Adipose tissue (tissue), 3 donors: ENCODE measurements around the gene HEATR3. TPM values are rescaled to one million over a fixed set of nuclear protein-coding genes. Genes with fewer than 3 reads are reported as not detected.
"Not testable (repeated sequence)": the region's sequence is repeated elsewhere in the genome, so short reads cannot be mapped to it uniquely, and the experiment has no call there.

Experiments used
- H3K27ac ChIP-seq: one replicate; pipeline ENCODE4 v1.5.1; 2013; ENCODE audit warnings: low read depth, low read length
- WGBS, 3 donors: extraction: QIAGEN DNeasy Blood & Tissue Kit; methylation state at CpG; one replicate each; pipeline ENCODE4 v1.1.7; 2013; 5-methylcytosine and 5-hydroxymethylcytosine counted together
- polyA plus RNA-seq, 3 donors: library from polyadenylated mRNA; stranded (reverse); fragments of 200-250 nt; gene quantifications; one replicate each; pipeline ENCODE4 v1.2.3, GENCODE V29; 2013
- donor health status: healthy with polysubstance abuse.
- donor health status: Bipolar disorder and iron deficiency.
- donor health status: healthy.

Gene HEATR3
- polyA plus RNA-seq, 3 donors, result 3.8 to 8.0 (median 5.4) TPM

- 91 to 96% (median 93%) methylated on average over 3 of the region's 3 CpGs for WGBS, 3 donors
- no peak overlapping the region for H3K27ac ChIP-seq
These were observed 22.5 kb downstream of the HEATR3 start for GRCh38 chr16:50088302-50088701.

- 90 to 92% (median 91%) methylated on average over 6 of the region's 6 CpGs for WGBS, 3 donors
- no peak overlapping the region for H3K27ac ChIP-seq
These were observed 27.1 kb downstream of the HEATR3 start for GRCh38 chr16:50092891-50093290.

- 56 to 77% (median 57%) methylated on average over 12 of the region's 12 CpGs for WGBS, 3 donors
- H3K27ac ChIP-seq, result peak overlapping the region; percentile 72
These were observed 28.1 kb downstream of the HEATR3 start for GRCh38 chr16:50093607-50094539.

GRCh38 chr16:50096791-50097190 lies 31.0 kb downstream of the HEATR3 start:
- WGBS, 3 donors, result 74 to 95% (median 90%) methylated on average over 3 of the region's 3 CpGs
- H3K27ac ChIP-seq, result no peak overlapping the region

- H3K27ac ChIP-seq, result no peak overlapping the region
- 91 to 94% (median 93%) methylated on average over 6 of the region's 6 CpGs for WGBS, 3 donors
These were observed 34.3 kb downstream of the HEATR3 start for GRCh38 chr16:50099957-50100648.

- no peak overlapping the region for H3K27ac ChIP-seq
- WGBS, 3 donors, result 92 to 94% (median 93%) methylated on average over 6 of the region's 6 CpGs
These were observed 36.4 kb downstream of the HEATR3 start for GRCh38 chr16:50102051-50102746.

GRCh38 chr16:50103764-50104163 lies 38.0 kb downstream of the HEATR3 start:
- 73 to 88% (median 82%) methylated on average over 5 of the region's 5 CpGs for WGBS, 3 donors

GRCh38 chr16:50114357-50115129 lies 48.8 kb downstream of the HEATR3 start:
- WGBS, 3 donors, result 80 to 86% (median 82%) methylated on average over 8 of the region's 8 CpGs

More at GRCh38 chr16:50103764-50104163, 38.0 kb downstream of the HEATR3 start:
- no peak overlapping the region for H3K27ac ChIP-seq

GRCh38 chr16:50120711-50121110 lies 54.9 kb downstream of the HEATR3 start:
- H3K27ac ChIP-seq, result no peak overlapping the region

More at GRCh38 chr16:50114357-50115129, 48.8 kb downstream of the HEATR3 start:
- H3K27ac ChIP-seq, result no peak overlapping the region

GRCh38 chr16:50121278-50121677 lies 55.5 kb downstream of the HEATR3 start:
- H3K27ac ChIP-seq, result no peak overlapping the region
- 68 to 89% (median 78%) methylated on average over 4 of the region's 4 CpGs for WGBS, 3 donors

GRCh38 chr16:50121721-50122445 lies 56.1 kb downstream of the HEATR3 start:
- 65 to 71% (median 66%) methylated on average over 14 of the region's 14 CpGs for WGBS, 3 donors
- H3K27ac ChIP-seq, result no peak overlapping the region

- no peak overlapping the region for H3K27ac ChIP-seq
- 89 to 98% (median 91%) methylated on average over 1 of the region's 1 CpG for WGBS, 3 donors
These were observed 57.6 kb downstream of the HEATR3 start for GRCh38 chr16:50123417-50123816.

- 86 to 94% (median 93%) methylated on average over 2 of the region's 2 CpGs for whole genome bisulfite sequencing, 3 donors
- H3K27ac ChIP-seq, result no peak overlapping the region
These were observed 59.0 kb downstream of the HEATR3 start for GRCh38 chr16:50124769-50125168.

GRCh38 chr16:50126183-50126582 lies 60.4 kb downstream of the HEATR3 start:
- no peak overlapping the region for H3K27ac ChIP-seq
- WGBS, 3 donors, result 89 to 95% (median 94%) methylated on average over 4 of the region's 4 CpGs

- WGBS, 3 donors, result 85 to 88% (median 85%) methylated on average over 7 of the region's 7 CpGs
- H3K27ac ChIP-seq, result not testable (repeated sequence)
These were observed 66.8 kb downstream of the HEATR3 start for GRCh38 chr16:50132571-50132970.

- WGBS, 3 donors, result 51 to 69% (median 58%) methylated on average over 2 of the region's 2 CpGs
- H3K27ac ChIP-seq, result no peak overlapping the region
These were observed 67.4 kb downstream of the HEATR3 start for GRCh38 chr16:50133214-50133613.

GRCh38 chr16:50136399-50136798 lies 70.6 kb downstream of the HEATR3 start:
- H3K27ac ChIP-seq, result no peak overlapping the region

- no peak overlapping the region for H3K27ac ChIP-seq
- WGBS, 3 donors, result 94 to 97% (median 96%) methylated on average over 3 of the region's 3 CpGs
These were observed 71.5 kb downstream of the HEATR3 start for GRCh38 chr16:50137268-50137667.
